CMK (cell line): ENCODE data around the gene CUL4B.
"Not testable (repeated sequence)": the region's sequence is repeated elsewhere in the genome, so short reads cannot be mapped to it uniquely, and the experiment has no call there.

ENCODE experiments used
- DNase-seq: peaks from one replicate; pipeline ENCODE4 v3.0.0-alpha.2; 2010; ENCODE audit warnings: low read depth

Gene CUL4B

GRCh38 chrX:120522820-120523219, 37.9 kb downstream of the CUL4B start:
- no peak for DNase-seq

- DNase-seq, result no peak
These were observed 42.8 kb downstream of the CUL4B start for GRCh38 chrX:120517936-120518335.

GRCh38 chrX:120514236-120514635, 46.5 kb downstream of the CUL4B start:
- no peak for DNase-seq

GRCh38 chrX:120512627-120513026, 48.1 kb downstream of the CUL4B start:
- DNase-seq, result no peak

- DNase-seq, result no peak
These were observed 48.5 kb downstream of the CUL4B start for GRCh38 chrX:120512222-120512621.

GRCh38 chrX:120504569-120504968, 56.2 kb downstream of the CUL4B start:
- DNase-seq, result no peak

GRCh38 chrX:120499301-120500072, 61.3 kb downstream of the CUL4B start:
- no peak for DNase-seq

- DNase-seq, result not testable (repeated sequence)
These were observed 70.6 kb downstream of the CUL4B start for GRCh38 chrX:120490119-120490518.

- no peak for DNase-seq
These were observed 74.0 kb downstream of the CUL4B start for GRCh38 chrX:120486786-120487185.

- peak; percentile 69 for DNase-seq
These were observed 74.9 kb downstream of the CUL4B start for GRCh38 chrX:120485638-120486520.

GRCh38 chrX:120485315-120485637, 75.5 kb downstream of the CUL4B start:
- no peak for DNase-seq

- no peak for DNase-seq
These were observed 83.3 kb downstream of the CUL4B start for GRCh38 chrX:120477453-120477852.

GRCh38 chrX:120476714-120477113, 84.0 kb downstream of the CUL4B start:
- DNase-seq, result no peak

GRCh38 chrX:120475447-120475846, 85.3 kb downstream of the CUL4B start:
- DNase-seq, result not testable (repeated sequence)
